Stimulated activated CD4-positive, alpha-beta T cell treated with anti-CD3 and anti-CD28 coated beads, Interleukin-12 subunit alpha, Interleukin-12 subunit beta, amount 100 ng/mL, for 4 hours (primary cell): ENCODE data around the gene NOP9.

Experiments
- DNase-seq: peaks from one replicate; pipeline ENCODE4 v3.0.0-alpha.2; 2020

The NOP9 gene

DNA sequence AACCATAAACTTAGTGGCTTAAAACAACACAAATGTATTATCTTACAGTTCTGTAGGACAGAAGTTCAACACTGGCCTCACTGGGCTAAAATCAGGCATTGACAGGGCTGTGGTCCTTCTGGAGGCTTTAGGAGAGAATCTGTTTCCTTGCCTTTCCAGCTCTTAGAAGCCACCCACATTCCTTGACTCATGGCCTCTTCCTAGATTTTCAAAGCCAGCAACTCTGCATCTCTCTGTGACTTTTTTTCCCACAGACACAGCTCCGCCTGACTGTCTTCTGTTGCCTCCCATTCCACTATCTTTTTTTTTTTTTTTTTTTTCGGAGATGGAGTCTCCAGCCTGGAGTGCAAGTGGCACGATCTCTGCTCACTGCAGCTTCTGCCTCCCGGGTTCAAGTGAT lies 56.6 kb downstream of the NOP9 start:
- no peak for DNase-seq
